Fibroblast of upper back skin (primary cell): ENCODE measurements around the gene TRIP13.
"Not testable (repeated sequence)": the region's sequence is repeated elsewhere in the genome, so short reads cannot be mapped to it uniquely, and the experiment has no call there.

Source experiments
- DNase-seq: peaks from one replicate; pipeline ENCODE4 v3.0.0-alpha.2; 2013

Gene TRIP13

DNA sequence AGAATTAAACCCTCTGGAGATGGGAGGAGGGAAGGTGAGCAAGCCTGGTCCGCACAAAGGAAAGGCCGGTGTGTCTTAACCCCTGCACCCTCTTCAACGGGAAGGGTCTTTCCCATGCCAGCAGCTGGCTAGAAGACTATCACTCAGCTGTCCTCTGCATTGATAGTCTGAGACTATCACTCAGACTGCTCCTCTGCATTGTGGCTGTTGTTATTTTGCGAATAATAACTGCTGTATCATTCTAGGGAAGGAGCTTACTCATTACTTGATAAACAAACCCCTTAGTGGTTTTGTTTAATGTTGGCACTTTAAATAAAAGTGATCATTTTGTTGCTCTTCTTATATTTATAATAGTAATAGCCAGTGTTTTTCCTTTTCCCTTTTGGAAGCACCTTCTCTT, 8.1 kb downstream of the TRIP13 start:
- DNase-seq = no peak

DNA sequence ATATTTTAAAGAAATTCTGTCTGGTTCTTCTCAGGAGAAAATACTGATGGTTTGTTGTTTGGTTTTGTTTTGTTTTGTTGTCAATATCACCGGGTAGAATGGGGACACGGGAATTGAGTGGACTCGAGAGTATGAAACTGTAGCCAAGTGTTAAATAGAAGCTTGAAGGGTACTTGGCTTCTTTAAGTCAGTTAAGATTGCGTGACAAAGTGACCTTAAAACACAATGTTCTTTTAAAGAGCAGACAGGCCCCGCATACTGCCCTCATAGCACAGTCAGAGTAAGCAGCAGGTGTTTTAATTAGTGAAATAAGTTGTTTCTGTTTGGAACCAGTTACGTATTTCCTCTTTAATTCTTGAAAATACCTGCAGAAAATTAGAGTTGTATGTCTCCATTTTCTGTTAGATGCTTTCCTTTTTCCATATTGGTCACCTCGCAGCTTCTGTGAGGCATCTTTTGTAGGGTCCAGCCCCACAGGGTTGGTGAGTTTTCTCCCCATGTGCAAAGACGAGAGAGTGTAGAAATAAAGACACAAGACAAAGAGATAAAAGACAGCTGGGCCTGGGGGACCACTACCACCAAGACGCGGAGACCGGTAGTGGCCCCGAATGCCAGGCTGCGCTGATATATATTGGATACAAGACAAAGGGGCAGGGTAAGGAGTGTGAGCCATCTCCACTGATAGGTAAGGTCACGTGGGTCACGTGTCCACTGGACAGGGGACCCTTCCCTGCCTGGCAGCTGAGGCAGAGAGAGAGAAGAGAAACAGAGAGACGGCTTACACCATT, 9.6 kb downstream of the TRIP13 start:
- DNase-seq = no peak

DNA sequence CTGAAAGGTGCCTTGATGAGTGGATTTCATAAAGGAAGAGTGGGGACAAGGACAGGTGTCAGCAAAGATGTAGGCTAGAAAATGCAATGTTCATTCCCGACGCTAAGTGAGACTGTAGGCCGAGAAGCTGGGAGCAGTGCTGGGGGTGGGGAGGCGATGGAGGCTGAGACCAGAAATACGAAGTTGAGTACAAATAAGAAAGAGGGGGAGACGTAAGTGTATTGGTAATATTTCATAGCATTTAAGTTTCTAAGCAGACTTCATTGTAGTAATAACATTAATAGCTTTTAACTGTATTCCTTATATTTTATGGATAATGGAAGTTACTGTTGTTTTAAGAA, 11.0 kb downstream of the TRIP13 start:
- no peak for DNase-seq

DNA sequence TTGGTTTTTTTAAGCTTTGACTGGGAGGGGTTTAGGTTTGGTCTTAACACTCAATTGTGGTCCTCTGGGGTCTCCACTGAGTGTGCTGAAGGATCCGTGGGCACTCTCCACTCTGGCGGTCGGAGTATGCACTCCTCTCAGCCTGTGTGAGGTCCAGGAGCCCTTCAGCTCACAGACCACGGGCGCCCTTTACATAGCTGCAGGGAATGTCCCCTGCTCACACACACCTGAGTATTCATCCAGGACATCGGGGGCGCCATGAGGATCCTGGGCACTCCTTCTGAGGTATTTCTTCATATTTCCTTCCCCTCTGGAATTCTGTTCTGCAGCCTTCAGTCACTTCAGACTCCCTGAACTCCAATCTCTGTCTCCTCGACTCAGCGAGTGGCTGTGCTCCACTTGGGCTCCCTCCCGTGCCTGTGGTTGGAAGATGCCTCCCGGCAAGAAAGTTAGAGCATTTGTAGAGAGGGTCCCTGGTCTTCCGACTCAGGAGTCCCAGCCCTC, 12.5 kb downstream of the TRIP13 start:
- no peak for DNase-seq

DNA sequence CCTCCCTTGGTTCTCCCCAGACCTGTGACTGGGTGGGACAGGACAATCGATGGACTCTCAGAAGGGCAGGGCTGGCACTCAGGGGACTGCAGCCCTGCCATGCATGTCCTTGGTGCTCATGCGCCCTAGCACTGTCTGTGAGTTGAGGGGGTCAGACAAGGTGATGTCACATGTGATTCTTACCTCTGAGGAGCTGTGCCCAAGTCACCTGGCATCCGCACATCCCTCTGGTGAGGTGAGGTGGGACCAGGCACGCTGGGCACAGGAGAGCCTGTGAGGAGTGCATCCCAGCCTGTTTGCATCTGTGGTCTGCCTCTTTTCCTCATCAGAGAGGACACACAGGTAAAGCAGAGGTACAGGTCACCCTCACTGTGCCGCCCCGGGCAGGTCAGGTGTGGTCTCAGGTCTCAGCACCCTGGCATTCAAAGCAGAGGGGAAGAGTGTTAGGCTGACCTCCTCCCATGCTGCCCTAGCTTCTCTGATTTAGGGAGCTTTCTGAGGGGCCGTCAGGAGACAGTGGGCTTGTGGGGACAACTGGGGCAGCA, 14.8 kb downstream of the TRIP13 start:
- DNase-seq = no peak

DNA sequence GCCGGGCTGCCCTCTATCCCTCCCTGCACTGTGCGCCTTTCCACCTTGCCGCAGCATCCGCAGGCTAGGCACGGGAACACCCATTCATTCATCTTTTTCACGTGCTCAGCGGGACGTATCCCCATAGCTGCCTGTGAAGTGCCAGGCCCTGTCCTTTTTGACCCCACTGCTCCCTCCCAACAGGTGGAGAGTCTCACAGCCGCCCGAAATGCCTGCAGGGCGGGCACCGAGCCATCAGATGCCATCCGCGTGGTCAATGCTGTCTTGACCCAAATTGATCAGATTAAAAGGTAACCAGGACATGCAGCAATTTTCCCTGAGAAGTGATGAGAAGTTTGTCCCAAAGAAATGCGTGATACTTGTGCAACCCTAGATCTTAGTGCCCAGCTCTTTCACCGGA, 15.5 kb downstream of the TRIP13 start:
- no peak for DNase-seq

DNA sequence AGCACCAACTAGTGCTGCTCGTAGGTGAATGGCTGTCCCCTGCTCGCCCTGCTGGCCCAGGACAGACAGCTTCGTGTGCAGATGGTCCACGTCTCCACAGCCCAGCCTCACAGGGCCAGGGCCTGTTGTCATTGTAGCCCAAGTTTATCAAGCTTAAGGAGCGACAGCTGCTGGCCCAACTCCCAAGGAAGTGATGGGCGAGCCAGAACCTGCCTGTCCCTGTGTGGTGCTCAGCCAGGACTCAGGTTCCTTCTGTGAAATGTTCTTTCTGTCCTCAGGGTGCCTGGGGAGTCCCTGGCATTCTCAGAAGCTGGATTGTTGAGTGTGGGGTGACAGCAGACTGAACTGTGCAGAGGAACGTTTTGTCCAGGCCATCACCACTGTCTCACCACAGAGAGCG, 16.4 kb downstream of the TRIP13 start:
- no peak for DNase-seq

DNA sequence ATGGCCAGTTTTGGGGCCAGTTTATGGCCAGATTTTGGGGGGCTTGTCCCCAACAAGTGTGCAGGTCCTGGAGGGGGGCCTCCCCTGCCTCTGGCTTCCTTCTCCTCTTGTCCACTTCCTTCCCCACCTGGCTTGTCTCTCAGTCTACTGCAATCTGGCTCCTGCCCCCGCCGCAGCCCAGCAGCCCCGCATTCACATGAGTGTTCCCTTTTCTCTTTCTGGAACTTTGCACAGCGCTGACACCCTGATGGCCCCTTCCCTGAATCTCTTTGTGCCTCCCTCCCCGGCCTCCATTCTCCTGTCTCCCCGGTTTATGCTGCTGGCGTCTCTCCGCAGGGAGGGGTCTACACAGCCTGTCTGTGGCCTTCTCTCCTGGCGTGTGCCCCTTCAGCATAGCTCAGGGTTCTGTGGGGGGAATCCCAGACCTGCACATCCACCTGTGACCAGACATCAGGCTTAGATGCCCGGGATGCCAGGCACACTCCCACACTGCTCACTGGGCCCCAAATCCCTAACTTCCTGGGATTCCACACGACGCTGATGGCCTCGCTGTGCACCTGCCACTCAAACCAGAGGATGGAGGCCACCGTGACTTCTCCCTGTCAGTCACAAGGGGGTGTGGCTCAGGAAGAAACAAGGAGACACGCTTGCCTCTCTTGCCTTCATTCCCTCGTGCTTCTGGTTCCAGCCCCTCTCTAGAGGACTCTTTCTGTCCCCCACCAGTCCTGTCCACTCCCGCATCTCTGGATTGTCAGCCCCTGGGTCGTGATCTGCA, 17.5 kb downstream of the TRIP13 start:
- DNase-seq = no peak

DNA sequence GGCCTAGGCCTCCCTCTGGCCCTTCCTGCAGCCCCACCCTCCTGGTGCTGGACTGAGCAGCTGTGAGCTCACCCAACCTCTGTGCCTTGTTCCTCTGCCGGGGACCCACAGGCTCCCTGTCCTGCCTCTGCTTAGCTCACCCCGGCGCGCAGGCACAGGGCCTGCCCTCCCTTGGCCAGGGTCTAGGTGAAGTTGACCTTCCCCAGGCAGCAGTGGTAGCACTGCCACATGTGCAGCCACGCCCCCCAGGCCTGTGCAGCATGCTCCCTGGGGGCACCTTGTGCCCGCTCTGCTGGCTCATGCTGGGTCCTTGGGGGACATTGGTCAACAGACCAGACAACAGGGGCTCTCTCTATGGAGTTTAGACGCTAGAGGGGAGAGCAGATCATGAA, 18.1 kb downstream of the TRIP13 start:
- DNase-seq = no peak

DNA sequence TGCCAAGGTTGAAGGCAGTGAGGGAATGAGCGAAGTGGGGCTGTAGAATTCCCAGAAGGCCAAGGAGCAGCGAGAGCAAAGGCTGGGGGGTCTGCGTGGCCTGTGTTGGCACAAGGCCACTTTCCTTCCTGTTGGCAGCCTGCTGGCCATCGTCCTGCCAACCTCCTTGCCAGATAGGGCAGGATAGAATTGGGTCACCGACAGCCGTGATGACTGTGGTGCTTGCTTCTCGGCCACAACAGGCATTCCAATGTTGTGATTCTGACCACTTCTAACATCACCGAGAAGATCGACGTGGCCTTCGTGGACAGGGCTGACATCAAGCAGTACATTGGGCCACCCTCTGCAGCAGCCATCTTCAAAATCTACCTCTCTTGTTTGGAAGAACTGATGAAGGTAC, 18.9 kb downstream of the TRIP13 start:
- DNase-seq = no peak

DNA sequence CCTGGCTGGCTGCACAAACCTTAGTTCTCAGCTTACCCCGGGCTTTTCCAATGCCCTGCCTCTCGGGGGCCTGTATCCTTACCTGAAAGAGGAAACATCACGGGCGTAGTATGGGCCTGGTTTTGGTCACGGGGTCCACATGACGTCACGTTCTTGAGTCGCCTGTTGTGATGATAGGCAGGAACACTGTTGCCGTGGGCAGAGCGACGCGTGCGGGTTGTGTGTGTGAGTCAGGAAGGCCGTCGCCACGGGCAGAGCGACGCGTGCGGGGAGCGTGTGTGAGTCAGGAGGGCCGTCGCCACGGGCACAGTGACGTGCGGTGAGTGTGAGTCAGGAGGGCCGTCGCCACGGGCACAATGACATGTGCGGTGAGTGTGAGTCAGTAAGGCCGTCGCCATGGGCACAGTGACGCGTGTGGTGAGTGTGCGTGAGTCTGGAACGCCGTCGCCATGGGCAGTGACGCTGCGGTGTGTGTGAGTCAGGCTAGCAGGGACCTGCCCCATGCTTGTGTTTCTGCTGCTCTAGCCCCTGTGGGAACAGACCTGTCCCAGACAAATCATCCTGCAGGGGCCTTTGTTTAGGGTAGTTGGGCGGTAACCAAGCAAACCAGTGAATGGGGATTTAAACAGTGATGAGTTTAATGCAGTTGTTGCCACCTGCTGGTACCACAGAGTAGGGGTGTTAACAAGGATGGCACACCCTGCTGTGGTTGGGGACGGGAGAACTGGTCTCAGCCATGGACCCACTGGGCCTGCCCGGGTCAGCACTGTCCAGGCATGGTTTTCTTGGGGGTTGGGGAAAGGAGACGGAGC, 19.8 kb downstream of the TRIP13 start:
- peak; percentile 69 for DNase-seq

DNA sequence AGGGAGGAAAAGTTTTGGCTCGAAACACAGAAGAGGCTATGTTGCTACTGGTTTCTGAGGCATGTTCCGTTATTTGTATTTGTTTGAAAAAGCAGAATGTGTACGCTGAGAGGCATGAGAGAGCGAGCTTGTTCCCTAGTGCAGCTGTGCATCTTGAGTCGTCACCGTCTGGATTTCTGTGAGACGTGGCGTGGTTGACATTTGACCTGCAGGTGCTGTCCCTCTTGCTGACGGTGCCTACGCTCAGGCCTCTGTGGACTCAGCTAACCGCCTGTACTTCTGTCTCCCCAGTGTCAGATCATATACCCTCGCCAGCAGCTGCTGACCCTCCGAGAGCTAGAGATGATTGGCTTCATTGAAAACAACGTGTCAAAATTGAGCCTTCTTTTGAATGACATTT, 21.5 kb downstream of the TRIP13 start:
- no peak for DNase-seq

DNA sequence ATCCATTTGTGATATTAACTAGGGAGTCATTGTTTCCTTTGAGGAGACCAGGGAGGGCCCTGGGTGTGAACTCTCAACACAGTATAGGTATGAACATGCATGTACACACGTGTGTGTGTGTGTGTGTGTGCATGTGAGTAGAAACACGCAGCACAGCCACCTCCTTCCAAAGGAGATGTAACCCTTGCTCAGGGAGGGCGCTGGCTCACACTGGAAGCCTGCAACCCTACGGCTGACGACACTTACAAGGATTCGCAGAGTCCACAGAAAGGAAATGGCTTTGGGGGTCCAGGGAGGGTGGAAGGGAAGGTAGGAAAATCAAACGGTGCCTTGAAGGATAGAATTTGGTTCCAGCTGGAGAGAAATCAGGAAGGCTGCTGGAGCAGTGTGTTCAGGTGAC, 21.9 kb downstream of the TRIP13 start:
- DNase-seq = no peak

DNA sequence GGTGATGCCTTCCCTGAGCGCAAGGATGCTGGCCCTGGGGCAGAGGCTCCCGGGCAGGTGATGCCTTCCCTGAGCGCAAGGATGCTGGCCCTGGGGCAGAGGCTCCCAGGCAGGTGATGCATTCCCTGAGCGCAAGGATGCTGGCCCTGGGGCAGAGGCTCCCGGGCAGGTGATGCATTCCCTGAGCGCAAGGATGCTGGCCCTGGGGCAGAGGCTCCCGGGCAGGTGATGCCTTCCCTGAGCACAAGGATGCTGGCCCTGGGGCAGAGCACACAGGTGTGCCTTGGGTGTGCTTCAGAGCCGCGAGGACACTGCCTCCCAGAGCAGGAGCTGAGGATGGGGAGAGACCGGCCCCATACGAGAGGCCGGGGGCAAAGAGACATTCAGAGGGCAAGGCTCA, 22.7 kb downstream of the TRIP13 start:
- not testable (repeated sequence) for DNase-seq

DNA sequence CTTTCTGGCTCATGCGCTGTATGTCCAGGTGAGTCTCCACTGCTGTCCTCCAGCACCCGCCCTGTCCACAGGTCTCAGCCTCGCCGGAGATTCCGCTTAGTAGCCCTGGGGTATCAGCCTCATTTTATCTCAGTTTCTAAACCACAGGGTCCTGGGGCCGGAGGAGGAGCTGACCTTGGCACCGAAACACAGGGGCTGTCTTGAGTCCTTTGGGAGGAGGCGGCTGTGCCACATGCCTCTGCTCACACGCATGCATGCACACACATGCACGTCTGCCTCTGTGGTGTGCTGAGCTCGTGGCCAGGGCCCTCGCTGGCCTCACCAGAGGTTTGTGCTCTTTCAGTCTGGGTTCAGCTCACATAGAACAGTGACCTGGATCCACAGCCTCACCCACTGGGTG, 23.3 kb downstream of the TRIP13 start:
- no peak for DNase-seq

DNA sequence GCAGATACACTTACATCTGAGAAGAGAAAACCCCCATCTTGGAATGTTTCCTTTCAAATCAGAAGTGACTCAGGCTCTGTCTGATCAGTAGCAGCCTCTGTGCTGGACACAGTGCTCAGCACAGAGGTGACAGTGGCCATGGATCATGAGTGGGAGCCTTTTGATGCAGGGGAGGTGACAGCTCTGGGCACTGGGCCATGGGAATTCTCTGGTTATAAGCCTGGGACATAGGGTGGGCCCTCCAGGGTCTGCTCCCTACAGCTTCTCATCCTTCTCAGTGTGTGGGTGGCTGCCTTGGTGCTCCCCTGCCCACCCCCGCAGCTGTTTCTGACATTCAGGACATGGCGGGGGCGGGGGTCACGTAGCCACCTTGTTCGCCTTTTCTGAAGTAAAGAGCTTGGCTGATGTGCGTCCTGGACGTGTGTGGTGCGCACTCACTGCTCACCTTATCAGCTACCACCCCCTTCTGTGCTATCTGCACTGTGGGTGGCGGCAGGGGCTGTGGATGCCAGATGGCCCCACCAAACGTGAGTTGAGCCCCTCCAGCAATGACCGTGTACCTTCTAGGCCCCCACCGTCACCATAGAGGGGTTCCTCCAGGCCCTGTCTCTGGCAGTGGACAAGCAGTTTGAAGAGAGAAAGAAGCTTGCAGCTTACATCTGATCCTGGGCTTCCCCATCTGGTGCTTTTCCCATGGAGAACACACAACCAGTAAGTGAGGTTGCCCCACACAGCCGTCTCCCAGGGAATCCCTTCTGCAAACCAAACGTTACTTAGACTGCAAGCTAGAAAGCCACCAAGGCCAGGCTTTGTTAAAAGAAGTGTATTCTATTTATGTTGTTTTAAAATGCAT, 24.0 kb downstream of the TRIP13 start:
- DNase-seq = no peak

DNA sequence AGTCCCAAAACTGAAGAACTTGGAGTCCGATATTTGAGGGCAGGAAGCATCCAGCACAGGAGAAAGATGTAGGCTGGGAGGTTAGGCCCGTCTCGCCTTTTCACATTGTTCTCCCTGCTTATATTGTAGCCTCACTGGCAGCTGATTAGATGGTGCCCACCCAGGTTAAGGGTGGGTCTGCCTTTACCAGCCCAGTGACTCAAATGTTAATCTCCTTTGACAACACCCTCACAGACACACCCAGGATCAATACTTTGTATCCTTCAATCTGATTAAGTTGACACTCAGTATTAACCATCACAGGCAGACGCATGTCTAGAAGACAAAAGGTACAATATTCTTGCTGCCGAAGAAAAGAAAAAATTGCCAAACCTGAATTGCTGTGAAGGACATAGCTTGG, 26.0 kb downstream of the TRIP13 start:
- DNase-seq = not testable (repeated sequence)

DNA sequence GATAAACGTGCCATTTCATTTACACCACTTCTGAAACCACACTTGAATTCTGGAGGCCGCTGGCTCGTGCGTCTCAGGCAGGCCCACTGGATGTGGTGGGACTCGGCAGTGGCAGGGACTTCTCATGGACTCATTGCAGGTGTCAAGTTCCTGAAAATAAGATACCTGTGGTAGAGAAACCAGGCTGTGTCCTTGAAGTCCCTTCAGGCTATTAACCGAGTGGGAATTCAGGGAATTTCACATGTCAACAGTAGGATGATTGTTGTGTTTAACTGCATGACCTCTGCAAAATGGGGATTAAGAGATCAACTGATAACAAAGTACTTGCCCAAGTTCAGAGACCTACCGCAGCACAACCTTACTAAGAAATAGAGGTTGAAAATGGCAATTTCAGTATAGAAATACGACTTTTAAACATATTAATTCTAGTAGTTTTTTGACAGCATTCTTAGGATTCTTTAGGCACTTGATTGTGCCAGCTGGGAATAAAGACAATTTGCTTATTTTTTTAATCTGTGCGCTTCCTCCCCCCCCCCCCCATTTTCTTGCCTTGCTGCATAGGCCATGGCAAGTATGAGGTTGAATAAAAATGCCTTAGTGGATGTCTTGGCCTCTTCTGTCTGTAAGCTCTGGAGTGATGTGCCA, 26.8 kb downstream of the TRIP13 start:
- DNase-seq = no peak

DNA sequence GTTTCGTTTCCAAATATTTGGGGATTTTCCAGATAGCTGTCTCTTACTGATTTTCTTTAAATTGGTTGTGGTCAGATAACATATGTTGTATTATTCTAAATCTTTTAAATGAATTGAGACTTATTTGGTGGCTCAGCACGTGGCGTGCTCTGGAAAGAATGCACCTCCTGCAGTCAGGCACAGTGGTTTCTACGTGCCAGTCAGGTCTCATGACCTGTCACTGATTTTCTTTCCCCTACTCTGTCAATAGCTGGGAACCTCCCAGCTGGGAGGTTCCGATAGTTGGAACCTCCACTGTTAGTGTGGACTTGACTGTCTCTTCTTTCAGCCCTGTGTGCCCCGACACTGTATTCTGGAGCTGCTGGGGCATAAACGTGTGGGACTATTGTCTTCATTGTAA, 27.6 kb downstream of the TRIP13 start:
- no peak for DNase-seq

DNA sequence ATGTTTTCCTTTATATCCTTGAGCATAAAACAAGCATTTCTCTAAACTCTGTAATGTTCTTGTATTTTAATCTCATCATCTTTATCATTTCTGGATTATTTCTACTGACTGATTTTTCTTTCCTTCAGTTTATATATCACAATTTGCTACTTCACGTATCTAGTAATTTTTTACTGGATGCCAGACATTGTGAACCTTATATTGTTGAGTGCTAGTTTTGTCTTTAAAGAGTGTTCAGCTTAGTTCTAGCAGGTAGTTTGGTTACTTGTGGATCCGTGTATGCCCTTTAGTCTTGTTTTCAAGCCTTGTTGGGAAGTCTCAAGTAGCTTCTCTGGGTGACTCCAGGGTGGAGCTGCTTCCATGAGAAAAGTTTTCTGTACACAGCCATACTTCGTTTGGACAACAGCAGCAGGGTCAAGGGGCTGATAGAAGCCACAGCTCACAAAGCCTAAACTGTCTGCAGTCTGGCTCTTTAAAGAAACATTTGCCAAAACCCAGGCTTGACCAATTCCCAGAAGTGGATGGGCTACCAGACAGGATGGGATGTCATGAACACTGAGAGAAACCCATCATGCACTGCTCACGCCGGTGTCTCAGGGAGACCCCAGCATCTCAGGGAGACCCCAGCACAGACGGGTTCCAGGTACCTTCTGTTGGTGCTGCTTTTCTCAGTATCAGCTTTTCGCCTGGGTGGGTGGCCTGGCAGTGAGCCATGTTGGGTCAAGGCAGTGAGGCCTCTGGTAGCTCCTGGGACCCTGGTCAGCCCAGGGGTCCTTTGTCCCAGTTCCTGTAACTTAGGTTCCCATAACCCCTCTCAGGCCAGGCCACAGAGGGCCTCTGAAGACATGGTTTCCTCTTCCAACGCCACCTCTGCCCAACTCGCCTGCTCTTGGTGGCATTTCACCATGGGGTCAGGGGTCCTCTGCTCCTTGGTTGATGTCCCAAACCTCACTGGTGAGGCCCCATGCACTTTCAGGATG, 29.1 kb downstream of the TRIP13 start:
- no peak for DNase-seq
